HepG2 (cell line): ENCODE data around the gene KLHL30. TPM values are rescaled to one million over a fixed set of nuclear protein-coding genes. Genes with fewer than 3 reads are reported as not detected.

Experiments used
- ATAC-seq: fragments of 200-7000 bp; cut with Tn5 transposase; 3 replicates; pipeline ENCODE4 v1.9.1; 2020; ENCODE audit warnings: mild to moderate bottlenecking, moderate library complexity
- BruUV-seq: library from RNA; stranded (reverse); fragments of 400-500 nt; replicated peaks from 2 replicates; lab custom pipeline; 2021; lab: Mats Ljungman, UMichigan
- CTCF ChIA-PET: fragments of 300-600 bp; formaldehyde crosslinking; extraction: SDS; loops from one replicate; lab custom pipeline; 2021; ENCODE audit warnings: low total read pairs, inconsistent platforms, low intra/inter-chr PET ratio; lab: Yijun Ruan, JAX
- POLR2A ChIA-PET: fragments of 350-600 bp; sonication (Branson Sonifier 250); formaldehyde crosslinking; loops from one replicate; lab custom pipeline; 2020; ENCODE audit warnings: antibody characterized with exemption, inconsistent platforms; lab: Yijun Ruan, JAX
- DNase-seq: peaks from one replicate; pipeline ENCODE4 v3.0.0-alpha.2; 2015; ENCODE audit warnings: low spot score
- FAIRE-seq: peaks from 3 replicates; lab custom pipeline; 2011; peaks lifted over from hg19 to GRCh38; lab: Jason Lieb, UNC
- H2AFZ ChIP-seq: one replicate; pipeline ENCODE4 v1.6.1; 2011; ENCODE audit warnings: low read length, inconsistent platforms
- H3K27ac ChIP-seq: fragments of 300-600 bp; 3 replicates; pipeline ENCODE4 v1.8.0; 2011; ENCODE audit warnings: mixed run types, mild to moderate bottlenecking, mixed read lengths, low read length, inconsistent platforms; ENCODE audit not compliant: insufficient read depth; ENCODE audit errors: extremely low read length
- H3K27me3 ChIP-seq, 2 experiments: fragments of 200-600 bp in 1 of 2; 2 replicates in 1 of 2; 3 replicates in 1 of 2; pipeline versions ENCODE4 v1.6.0 to v1.8.0; 2011; ENCODE audit warnings: low read length in 2 of 2, mild to moderate bottlenecking in 2 of 2, moderate library complexity in 2 of 2, inconsistent platforms in 1 of 2; ENCODE audit not compliant: insufficient read depth in 2 of 2, control insufficient read depth in 1 of 2
- H3K36me3 ChIP-seq, 2 experiments: fragments of 200-600 bp in 1 of 2; replicated peaks in 1 of 2; 2 replicates in 1 of 2; 3 replicates in 1 of 2; pipeline versions ENCODE4 v1.5.1 to v1.8.0; 2011; ENCODE audit warnings: low read length in 2 of 2, inconsistent platforms in 1 of 2; ENCODE audit not compliant: insufficient read depth in 2 of 2, control insufficient read depth in 1 of 2
- H3K4me1 ChIP-seq: 2 replicates; pipeline ENCODE4 v1.5.1; 2012; ENCODE audit warnings: low read length, inconsistent platforms; ENCODE audit not compliant: insufficient read depth
- H3K4me2 ChIP-seq: 2 replicates; pipeline ENCODE4 v1.6.0; 2011; ENCODE audit warnings: low read depth, low read length, inconsistent platforms
- H3K4me3 ChIP-seq, 3 experiments: fragments of 200-600 bp in 1 of 3; sonication (generic), shearing (Covaris generic) in 1 of 3; replicated peaks in 1 of 3; 2 replicates each; pipeline ENCODE4 v1.5.1; 2011 to 2016; ENCODE audit warnings: low read length in 3 of 3, inconsistent platforms in 2 of 3, low read depth in 2 of 3, mild to moderate bottlenecking in 2 of 3, control low read depth in 1 of 3, mixed read lengths in 1 of 3; ENCODE audit not compliant: insufficient read depth in 1 of 3
- H3K79me2 ChIP-seq: one replicate; pipeline ENCODE4 v1.6.1; 2011; ENCODE audit warnings: low read length, inconsistent platforms; ENCODE audit not compliant: insufficient read depth
- H3K9ac ChIP-seq: 2 replicates; pipeline ENCODE4 v1.6.0; 2011; ENCODE audit warnings: mild to moderate bottlenecking, low read depth, low read length, inconsistent platforms; ENCODE audit not compliant: insufficient read depth
- H3K9me3 ChIP-seq: 2 replicates; pipeline ENCODE4 v1.5.1; 2012; ENCODE audit warnings: mild to moderate bottlenecking, low read length
- H4K20me1 ChIP-seq: 2 replicates; pipeline ENCODE4 v1.6.0; 2011; ENCODE audit warnings: inconsistent platforms, mild to moderate bottlenecking, low read length, moderate library complexity; ENCODE audit not compliant: insufficient read depth
- CHD4 ChIP-seq: fragments of 200-600 bp; sonication (generic); IDR thresholded peaks from 2 replicates; pipeline ENCODE4 v1.7.0; 2017; ENCODE audit warnings: mild to moderate bottlenecking, low read length, borderline replicate concordance
- HNRNPL ChIP-seq: fragments of 200-400 bp; formaldehyde crosslinking; IDR thresholded peaks from 2 replicates; pipeline ENCODE4 v1.6.1; 2017; ENCODE audit warnings: mild to moderate bottlenecking, low read depth, low read length
- STAG1 ChIP-seq: sonication (generic); formaldehyde crosslinking; IDR thresholded peaks from 2 replicates; pipeline ENCODE4 v1.4.0; 2020; ENCODE audit warnings: missing genetic modification reagents
- WGBS: methylation state at CpG from one replicate; pipeline ENCODE4 v1.1.6; 2017; ENCODE audit warnings: low lambda C conversion rate; 5-methylcytosine and 5-hydroxymethylcytosine counted together
- in situ Hi-C: cut with HindIII; loops from 2 replicates; pipeline ENCODE4 v1.10.0; 2017; ENCODE audit warnings: low pct_unique_long_range_greater_than_20kb; ENCODE audit not compliant: extremely low pct_ligation_motif_present
- intact Hi-C: fragments of 100-400 bp; cut with micrococcal nuclease; formaldehyde crosslinking; loops from one replicate; pipeline ENCODE4 v1.10.0; 2022; ENCODE audit not compliant: unreplicated experiment
- polyA plus RNA-seq, 8 experiments: library from polyadenylated mRNA; depleted of rRNA in 3 of 8; stranded (reverse) in 7 of 8; unstranded in 1 of 8; fragments of >200 nt; fragmentation: Illumina TruSeq in 4 of 8; extraction: Trizol in 4 of 8; gene quantifications; 2 replicates each; pipeline versions ENCODE4 v1.2.1 to v1.2.3, GENCODE V29; 2011 to 2016; ENCODE audit warnings: low read depth in 4 of 8, missing spikeins in 1 of 8, mixed read lengths in 1 of 8; ENCODE audit not compliant: insufficient read depth in 1 of 8
- total RNA-seq, 5 experiments: library from RNA; depleted of rRNA; stranded (reverse); fragments of >200 nt; fragmentation: Illumina TruSeq; extraction: Trizol; gene quantifications; 2 replicates each; pipeline ENCODE4 v1.2.3, GENCODE V29; 2016; ENCODE audit warnings: low read depth in 1 of 5
- TF ChIP-seq, protein P1 (sequence below): sonication (generic); formaldehyde crosslinking; IDR thresholded peaks from 2 replicates; pipeline ENCODE4 v1.4.0; 2020; ENCODE audit warnings: missing genetic modification reagents
- TF ChIP-seq, protein P2 (sequence below): sonication (generic); formaldehyde crosslinking; IDR thresholded peaks from 2 replicates; pipeline ENCODE4 v1.5.0; 2020; ENCODE audit warnings: mild to moderate bottlenecking, missing genetic modification reagents, moderate library complexity

KLHL30 gene
- total and polyA plus RNA-seq, 2 of the 13 experiments (the other 11 are each of a cell fraction or from before 2014, with no cell fraction given), result 0.05 TPM; not detected in 1

DNA sequence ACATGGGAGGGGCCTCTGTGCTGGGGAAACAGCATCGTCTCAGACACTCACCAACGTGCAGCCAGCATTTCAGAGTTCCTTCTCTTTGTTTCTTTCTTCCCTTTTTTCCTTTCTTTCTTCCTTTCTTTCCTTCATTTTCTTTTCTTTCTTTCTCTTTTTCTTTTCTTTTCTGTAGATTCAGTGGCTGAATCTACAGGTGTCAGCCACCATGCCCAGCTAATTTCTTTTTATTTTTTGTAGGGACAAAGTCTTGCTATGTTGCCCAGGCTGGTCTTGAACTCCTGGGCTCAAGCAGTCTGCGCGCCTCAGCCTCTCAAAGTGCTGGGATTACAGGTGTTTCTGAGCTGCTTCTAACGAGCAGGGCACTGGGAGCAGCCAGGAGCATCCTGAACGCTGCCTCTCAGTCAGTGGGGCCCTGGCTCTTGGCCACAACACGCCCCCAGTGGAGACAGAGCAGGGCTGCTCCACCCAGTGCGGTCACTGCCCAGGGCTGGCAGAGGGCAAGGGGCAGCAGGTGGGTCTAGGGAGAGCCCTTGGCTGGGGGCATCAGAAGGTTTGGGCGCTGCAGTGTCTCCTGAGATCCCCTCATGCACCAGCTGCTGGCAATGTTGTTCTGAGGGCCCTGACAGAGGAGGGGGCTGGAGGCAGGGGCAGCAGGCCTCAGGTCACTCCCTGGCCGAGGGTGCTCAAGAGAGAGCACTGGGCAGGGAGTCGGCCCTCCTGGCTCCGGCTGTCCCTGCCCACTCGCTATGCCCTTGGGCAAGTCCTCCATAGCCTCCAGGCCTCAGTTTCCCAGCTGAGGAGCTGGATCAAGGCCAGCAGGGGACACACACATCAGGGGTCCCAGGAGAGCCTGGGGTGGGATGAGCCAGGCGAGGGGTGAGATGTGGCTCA lies 4.7 kb upstream of the KLHL30 start:
- Histone ChIP-seq H3K9me3 (no peaks in the 10 kb centered on the region), H3K4me2 (no peak overlapping the region), H3K36me3 (no peaks in the 10 kb centered on the region), H4K20me1 (no peaks in the 10 kb centered on the region), H3K79me2 (no peaks in the 10 kb centered on the region), H3K27me3 (peaks cover 1 to 25% of the 10 kb centered on the region in 2 experiments; a peak in 3 of 5 replicates), H3K9ac (no peak overlapping the region), H2AFZ (no peak overlapping the region), H3K27ac (no peak overlapping the region), H3K4me1 (peaks cover 26% of the 10 kb centered on the region), H3K4me3 (no peak overlapping the region)
- ChIA-PET POLR2A (no interaction called here), CTCF (no interaction called here)
- in situ Hi-C loops (no loop called here), intact Hi-C loops (no loop called here)
- ATAC-seq (peak; percentile 69), FAIRE-seq (no peak), DNase-seq (peak; percentile 31)
- BruUV-seq, result no TSS peak
- TF ChIP-seq STAG1 (CRISPR knock-in tag) (peak; percentile 37), HNRNPL (peak; percentile 96), CHD4 (no peak)
- TF ChIP-seq, protein P1, sequence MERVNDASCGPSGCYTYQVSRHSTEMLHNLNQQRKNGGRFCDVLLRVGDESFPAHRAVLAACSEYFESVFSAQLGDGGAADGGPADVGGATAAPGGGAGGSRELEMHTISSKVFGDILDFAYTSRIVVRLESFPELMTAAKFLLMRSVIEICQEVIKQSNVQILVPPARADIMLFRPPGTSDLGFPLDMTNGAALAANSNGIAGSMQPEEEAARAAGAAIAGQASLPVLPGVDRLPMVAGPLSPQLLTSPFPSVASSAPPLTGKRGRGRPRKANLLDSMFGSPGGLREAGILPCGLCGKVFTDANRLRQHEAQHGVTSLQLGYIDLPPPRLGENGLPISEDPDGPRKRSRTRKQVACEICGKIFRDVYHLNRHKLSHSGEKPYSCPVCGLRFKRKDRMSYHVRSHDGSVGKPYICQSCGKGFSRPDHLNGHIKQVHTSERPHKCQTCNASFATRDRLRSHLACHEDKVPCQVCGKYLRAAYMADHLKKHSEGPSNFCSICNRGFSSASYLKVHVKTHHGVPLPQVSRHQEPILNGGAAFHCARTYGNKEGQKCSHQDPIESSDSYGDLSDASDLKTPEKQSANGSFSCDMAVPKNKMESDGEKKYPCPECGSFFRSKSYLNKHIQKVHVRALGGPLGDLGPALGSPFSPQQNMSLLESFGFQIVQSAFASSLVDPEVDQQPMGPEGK (CRISPR knock-in tag), result peak; percentile 20; the same call in 1 of the 2 replicates
- TF ChIP-seq, protein P2, sequence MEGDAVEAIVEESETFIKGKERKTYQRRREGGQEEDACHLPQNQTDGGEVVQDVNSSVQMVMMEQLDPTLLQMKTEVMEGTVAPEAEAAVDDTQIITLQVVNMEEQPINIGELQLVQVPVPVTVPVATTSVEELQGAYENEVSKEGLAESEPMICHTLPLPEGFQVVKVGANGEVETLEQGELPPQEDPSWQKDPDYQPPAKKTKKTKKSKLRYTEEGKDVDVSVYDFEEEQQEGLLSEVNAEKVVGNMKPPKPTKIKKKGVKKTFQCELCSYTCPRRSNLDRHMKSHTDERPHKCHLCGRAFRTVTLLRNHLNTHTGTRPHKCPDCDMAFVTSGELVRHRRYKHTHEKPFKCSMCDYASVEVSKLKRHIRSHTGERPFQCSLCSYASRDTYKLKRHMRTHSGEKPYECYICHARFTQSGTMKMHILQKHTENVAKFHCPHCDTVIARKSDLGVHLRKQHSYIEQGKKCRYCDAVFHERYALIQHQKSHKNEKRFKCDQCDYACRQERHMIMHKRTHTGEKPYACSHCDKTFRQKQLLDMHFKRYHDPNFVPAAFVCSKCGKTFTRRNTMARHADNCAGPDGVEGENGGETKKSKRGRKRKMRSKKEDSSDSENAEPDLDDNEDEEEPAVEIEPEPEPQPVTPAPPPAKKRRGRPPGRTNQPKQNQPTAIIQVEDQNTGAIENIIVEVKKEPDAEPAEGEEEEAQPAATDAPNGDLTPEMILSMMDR (CRISPR knock-in tag), result peak; percentile 38
- WGBS, result 24% methylated on average over 7 of the region's 14 CpGs
